Measurements from ENCODE around the gene PCDH1. TPM values are rescaled to one million over a fixed set of nuclear protein-coding genes. Genes with fewer than 3 reads are reported as not detected.

Gene PCDH1
- total and polyA plus RNA-seq, 2 donors (not counting 3 experiments of a cell fraction or from before 2014, with no cell fraction given), result 113 to 136 TPM

DNA sequence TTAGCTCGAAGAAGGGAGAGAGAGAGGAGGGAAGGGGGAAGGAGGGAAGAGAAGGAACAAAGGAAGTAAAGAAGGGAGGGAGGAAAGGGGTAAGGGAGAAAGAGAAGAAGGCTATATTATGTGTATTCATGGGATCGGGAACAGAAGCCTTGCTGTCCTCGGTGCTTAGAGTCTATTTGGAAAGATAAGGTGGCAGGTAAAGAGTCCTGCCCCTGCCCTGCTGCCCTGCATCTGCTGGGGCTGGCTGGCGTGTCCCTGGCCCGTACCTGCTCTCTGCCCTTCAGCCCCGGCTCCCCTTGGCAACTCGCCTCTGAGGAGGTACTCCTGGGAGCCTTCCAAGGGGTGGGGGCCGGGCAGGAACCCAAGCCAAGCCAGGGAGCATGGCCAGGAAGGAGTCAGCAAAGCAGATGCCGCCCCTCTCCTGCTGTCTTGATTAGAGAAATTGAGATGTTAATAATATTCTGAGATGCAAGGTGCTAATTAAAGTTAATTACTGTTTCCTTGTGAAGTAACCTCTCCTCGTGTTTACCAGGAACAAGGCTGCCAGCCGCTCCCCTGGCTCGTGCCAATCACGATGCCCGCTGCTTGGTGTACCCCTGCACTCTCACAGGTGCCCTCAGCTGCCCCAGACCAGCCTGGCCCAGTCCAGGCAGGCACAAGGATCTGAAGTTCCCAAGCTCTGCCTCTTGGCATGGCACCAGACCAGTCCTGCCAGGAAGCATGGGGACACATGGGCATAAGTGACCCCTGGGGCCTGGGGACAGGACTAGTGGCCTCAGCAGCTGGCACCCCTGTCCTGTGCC, 36.6 kb downstream of the PCDH1 start:
- Histone ChIP-seq H2AFZ (ENCODE audit: low read depth, low read length) (peak overlapping the region; percentile 24), H3K79me2 (ENCODE audit: control insufficient read depth, insufficient read depth, low read length) (no peaks in the 10 kb centered on the region), H3K4me2 (ENCODE audit: insufficient read depth, low read length) (no peak overlapping the region), H3K36me3 (ENCODE audit: control insufficient read depth in 2 of 2, extremely low read depth in 1 of 2, insufficient read depth in 2 of 2, low read length in 2 of 2) (no peaks in the 10 kb centered on the region), H3K9me3 (replicated peaks; ENCODE audit: control insufficient read depth, insufficient read depth, low read length) (no peaks in the 10 kb centered on the region), H3K9me1 (replicated peaks; ENCODE audit: control insufficient read depth, extremely low read depth, insufficient read depth, low read length) (no peaks in the 10 kb centered on the region), H3K4me1 (ENCODE audit: control insufficient read depth, extremely low read depth, insufficient read depth, low read length) (peaks cover 72% of the 10 kb centered on the region), H4K20me1 (replicated peaks; ENCODE audit: control insufficient read depth, extremely low read depth, insufficient read depth, low read length) (no peaks in the 10 kb centered on the region), H3K27me3 (ENCODE audit: control insufficient read depth in 2 of 2, insufficient read depth in 2 of 2, low read length in 2 of 2) (no peaks in the 10 kb centered on the region), H3K4me3 (replicated peaks in 1 of 3; ENCODE audit: insufficient read depth in 1 of 3, low read depth in 1 of 3, low read length in 3 of 3) (no peak overlapping the region), H3K9ac (replicated peaks; ENCODE audit: extremely low read depth, insufficient read depth, low read length) (no peak overlapping the region), H3K27ac (ENCODE audit: insufficient read depth, low read depth, low read length) (peak overlapping the region; percentile 31)
- intact Hi-C loops (cut with micrococcal nuclease), result no loop called here
- TF ChIP-seq EZH2 (IDR thresholded peaks at IDR 0.05; ENCODE audit: borderline replicate concordance, low read depth, low read length, severe bottlenecking), result no peak
- TF ChIP-seq, protein P1, sequence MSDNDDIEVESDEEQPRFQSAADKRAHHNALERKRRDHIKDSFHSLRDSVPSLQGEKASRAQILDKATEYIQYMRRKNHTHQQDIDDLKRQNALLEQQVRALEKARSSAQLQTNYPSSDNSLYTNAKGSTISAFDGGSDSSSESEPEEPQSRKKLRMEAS (IDR thresholded peaks at IDR 0.05; ENCODE audit: insufficient read depth, insufficient read length), result no peak
- TF ChIP-seq POLR2AphosphoS5 (IDR thresholded peaks at IDR 0.05; ENCODE audit: insufficient read depth, low read depth, low read length), result no peak
- no peak for TF ChIP-seq MYC (IDR thresholded peaks at IDR 0.05; ENCODE audit: low read depth, low read length)
- no peak for TF ChIP-seq JUN (IDR thresholded peaks at IDR 0.05; ENCODE audit: borderline replicate concordance, insufficient read depth, insufficient read length, low read depth)
- TF ChIP-seq GATA2 (IDR thresholded peaks at IDR 0.05; ENCODE audit: insufficient read depth, insufficient read length, low read depth, low read length), result no peak
- no peak for TF ChIP-seq POLR2A (IDR thresholded peaks at IDR 0.05; ENCODE audit: low read depth, low read length)
- TF ChIP-seq FOS (IDR thresholded peaks at IDR 0.05; ENCODE audit: borderline replicate concordance, insufficient read depth, low read length), result no peak
- TF ChIP-seq, protein P2, sequence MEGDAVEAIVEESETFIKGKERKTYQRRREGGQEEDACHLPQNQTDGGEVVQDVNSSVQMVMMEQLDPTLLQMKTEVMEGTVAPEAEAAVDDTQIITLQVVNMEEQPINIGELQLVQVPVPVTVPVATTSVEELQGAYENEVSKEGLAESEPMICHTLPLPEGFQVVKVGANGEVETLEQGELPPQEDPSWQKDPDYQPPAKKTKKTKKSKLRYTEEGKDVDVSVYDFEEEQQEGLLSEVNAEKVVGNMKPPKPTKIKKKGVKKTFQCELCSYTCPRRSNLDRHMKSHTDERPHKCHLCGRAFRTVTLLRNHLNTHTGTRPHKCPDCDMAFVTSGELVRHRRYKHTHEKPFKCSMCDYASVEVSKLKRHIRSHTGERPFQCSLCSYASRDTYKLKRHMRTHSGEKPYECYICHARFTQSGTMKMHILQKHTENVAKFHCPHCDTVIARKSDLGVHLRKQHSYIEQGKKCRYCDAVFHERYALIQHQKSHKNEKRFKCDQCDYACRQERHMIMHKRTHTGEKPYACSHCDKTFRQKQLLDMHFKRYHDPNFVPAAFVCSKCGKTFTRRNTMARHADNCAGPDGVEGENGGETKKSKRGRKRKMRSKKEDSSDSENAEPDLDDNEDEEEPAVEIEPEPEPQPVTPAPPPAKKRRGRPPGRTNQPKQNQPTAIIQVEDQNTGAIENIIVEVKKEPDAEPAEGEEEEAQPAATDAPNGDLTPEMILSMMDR (IDR thresholded peaks at IDR 0.05; ENCODE audit: extremely low read depth in 1 of 2, insufficient read depth in 1 of 2, low read depth in 1 of 2, low read length in 2 of 2), result no peak
- CTCF ChIA-PET, result interaction anchor here (1.3 kb wide), 1 partner anchor 84 kb away, joined by 3 read pairs; no protein-coding TSS in a partner anchor
- DNase-seq (ENCODE audit: low read depth, low spot score) (peak; percentile 49), FAIRE-seq (no peak)
- dilution Hi-C loops (cut with MboI; ENCODE audit: extremely low pct_ligation_motif_present, low sequenced_read_pairs), result no loop called here
- no TSS peak for BruUV-seq (replicated peaks)
- POLR2A ChIA-PET, result interaction anchor here (0.5 kb wide), 1 partner anchor 8 kb away, joined by 5 read pairs; no protein-coding TSS in a partner anchor
